ENCODE results near the gene MCTP2.

- TF ChIP-seq CTCF (conservative IDR thresholded peaks at IDR 0.05; ENCODE audit: low read depth, low read length) (no peak), EZH2 (IDR thresholded peaks at IDR 0.05; ENCODE audit: borderline replicate concordance, low read depth, low read length, poor library complexity, severe bottlenecking) (no peak)
These were observed 155.0 kb downstream of the MCTP2 start for GRCh38 chr15:94386351-94386750.
